ENCODE results near the gene ANKRD52.

- TF ChIP-seq CTCF (IDR thresholded peaks at IDR 0.05) = no peak
- TF ChIP-seq POLR2A (IDR thresholded peaks at IDR 0.05) = no peak
These were observed 65.6 kb downstream of the ANKRD52 start for GRCh38 chr12:56192582-56192981.
